ENCODE results near the gene ARHGAP40.

Gene ARHGAP40

GRCh38 chr20:38629979-38630378 lies 28.4 kb downstream of the ARHGAP40 start:
- Histone ChIP-seq H3K79me1 (ENCODE audit: low read depth, low read length) (peaks cover 2% of the 10 kb centered on the region), H2BK5ac (ENCODE audit: low read length) (no peak overlapping the region), H2AFZ (ENCODE audit: low read length) (no peak overlapping the region), H3K23ac (ENCODE audit: low read depth, low read length, poor library complexity) (no peak overlapping the region), H2AK5ac (ENCODE audit: low read depth, low read length) (no peak overlapping the region), H3K9ac (ENCODE audit: low read depth, low read length, poor library complexity) (no peak overlapping the region), H3K9me3 (replicated peaks in 1 of 2; ENCODE audit: control insufficient read depth in 2 of 2, insufficient read depth in 1 of 2, low read depth in 1 of 2, low read length in 2 of 2) (peaks cover 0 to 3% of the 10 kb centered on the region in 2 donors), H2BK120ac (ENCODE audit: low read depth, low read length) (no peak overlapping the region), H4K91ac (ENCODE audit: low read depth, low read length, poor library complexity) (no peak overlapping the region), H3K4me1 (ENCODE audit: control insufficient read depth in 2 of 2, insufficient read depth in 1 of 2, low read depth in 1 of 2, low read length in 2 of 2) (no peaks in the 10 kb centered on the region), H3K4ac (ENCODE audit: low read length) (no peak overlapping the region), H2BK12ac (ENCODE audit: low read length) (no peak overlapping the region), H3K4me2 (ENCODE audit: insufficient read depth, low read length, poor library complexity, severe bottlenecking) (no peak overlapping the region), H3K36me3 (replicated peaks in 1 of 2; ENCODE audit: control insufficient read depth in 2 of 2, insufficient read depth in 2 of 2, low read length in 2 of 2) (no peaks in the 10 kb centered on the region), H3K18ac (ENCODE audit: low read length) (no peak overlapping the region), H4K8ac (ENCODE audit: low read depth, low read length) (no peak overlapping the region), H3K27ac (replicated peaks; ENCODE audit: low read length) (no peak overlapping the region), H3K4me3 (ENCODE audit: low read length in 2 of 2) (no peak overlapping the region), H2BK15ac (ENCODE audit: low read length) (no peak overlapping the region), H3K27me3 (ENCODE audit: control insufficient read depth in 3 of 3, insufficient read depth in 3 of 3, low read depth in 1 of 3, low read length in 3 of 3) (peaks cover 0 to 12% (median 0%) of the 10 kb centered on the region in 3 experiments), H3K14ac (ENCODE audit: low read length) (no peak overlapping the region)
- WGBS, 2 donors (ENCODE audit: extremely low coverage in 2 of 2, insufficient read length in 2 of 2, insufficient replicate concordance in 1 of 2) = no CpG with 5 or more reads among the region's 1 CpG
- DNase-seq (ENCODE audit: low spot score) = no peak

- Histone ChIP-seq H3K79me1 (ENCODE audit: low read depth, low read length) (peaks cover 2% of the 10 kb centered on the region), H3K4me3 (ENCODE audit: low read length in 2 of 2) (no peak overlapping the region), H4K8ac (ENCODE audit: low read depth, low read length) (no peak overlapping the region), H3K9ac (ENCODE audit: low read depth, low read length, poor library complexity) (no peak overlapping the region), H2BK15ac (ENCODE audit: low read length) (no peak overlapping the region), H3K27me3 (ENCODE audit: control insufficient read depth in 3 of 3, insufficient read depth in 3 of 3, low read depth in 1 of 3, low read length in 3 of 3) (peaks cover 0 to 12% (median 0%) of the 10 kb centered on the region in 3 experiments), H3K4me1 (ENCODE audit: control insufficient read depth in 2 of 2, insufficient read depth in 1 of 2, low read depth in 1 of 2, low read length in 2 of 2) (peaks cover 0 to under 1% of the 10 kb centered on the region in 2 donors), H3K36me3 (replicated peaks in 1 of 2; ENCODE audit: control insufficient read depth in 2 of 2, insufficient read depth in 2 of 2, low read length in 2 of 2) (no peaks in the 10 kb centered on the region), H4K91ac (ENCODE audit: low read depth, low read length, poor library complexity) (no peak overlapping the region), H3K4me2 (ENCODE audit: insufficient read depth, low read length, poor library complexity, severe bottlenecking) (no peak overlapping the region), H3K9me3 (replicated peaks in 1 of 2; ENCODE audit: control insufficient read depth in 2 of 2, insufficient read depth in 1 of 2, low read depth in 1 of 2, low read length in 2 of 2) (peaks cover 0 to 4% of the 10 kb centered on the region in 2 donors), H3K18ac (ENCODE audit: low read length) (no peak overlapping the region), H3K27ac (replicated peaks; ENCODE audit: low read length) (no peak overlapping the region), H2BK12ac (ENCODE audit: low read length) (no peak overlapping the region), H3K14ac (ENCODE audit: low read length) (no peak overlapping the region), H3K23ac (ENCODE audit: low read depth, low read length, poor library complexity) (no peak overlapping the region), H3K4ac (ENCODE audit: low read length) (no peak overlapping the region), H2AK5ac (ENCODE audit: low read depth, low read length) (no peak overlapping the region), H2BK120ac (ENCODE audit: low read depth, low read length) (no peak overlapping the region), H2AFZ (ENCODE audit: low read length) (no peak overlapping the region), H2BK5ac (ENCODE audit: low read length) (no peak overlapping the region)
- no peak for DNase-seq (ENCODE audit: low spot score)
- no CpG with 5 or more reads among the region's 6 CpGs for WGBS, 2 donors (ENCODE audit: extremely low coverage in 2 of 2, insufficient read length in 2 of 2, insufficient replicate concordance in 1 of 2)
Measured at GRCh38 chr20:38630727-38631126, 29.1 kb downstream of the ARHGAP40 start.

GRCh38 chr20:38631155-38632022 lies 29.8 kb downstream of the ARHGAP40 start:
- no peak overlapping the region for H3K14ac ChIP-seq (ENCODE audit: low read length)
- H3K27ac ChIP-seq (replicated peaks; ENCODE audit: low read length) = no peak overlapping the region
- no peak overlapping the region for H2BK12ac ChIP-seq (ENCODE audit: low read length)
- peaks cover 0 to 12% (median 0%) of the 10 kb centered on the region in 3 experiments for H3K27me3 ChIP-seq (ENCODE audit: control insufficient read depth in 3 of 3, insufficient read depth in 3 of 3, low read depth in 1 of 3, low read length in 3 of 3)
- no peak overlapping the region for H3K18ac ChIP-seq (ENCODE audit: low read length)
- peaks cover 2% of the 10 kb centered on the region for H3K79me1 ChIP-seq (ENCODE audit: low read depth, low read length)
- no peak for DNase-seq (ENCODE audit: low spot score)
- no peak overlapping the region for H3K4me2 ChIP-seq (ENCODE audit: insufficient read depth, low read length, poor library complexity, severe bottlenecking)
- H3K9ac ChIP-seq (ENCODE audit: low read depth, low read length, poor library complexity) = no peak overlapping the region
- H2BK15ac ChIP-seq (ENCODE audit: low read length) = no peak overlapping the region
- H2AFZ ChIP-seq (ENCODE audit: low read length) = no peak overlapping the region
- no peak overlapping the region for H3K4me3 ChIP-seq (ENCODE audit: low read length in 2 of 2)
- WGBS, 2 donors (ENCODE audit: extremely low coverage in 2 of 2, insufficient read length in 2 of 2, insufficient replicate concordance in 1 of 2) = no CpG with 5 or more reads among the region's 5 CpGs
- H3K9me3 ChIP-seq (replicated peaks in 1 of 2; ENCODE audit: control insufficient read depth in 2 of 2, insufficient read depth in 1 of 2, low read depth in 1 of 2, low read length in 2 of 2) = peaks cover 0 to 6% of the 10 kb centered on the region in 2 donors
- no peak overlapping the region for H4K91ac ChIP-seq (ENCODE audit: low read depth, low read length, poor library complexity)
- H3K4ac ChIP-seq (ENCODE audit: low read length) = no peak overlapping the region
- H3K4me1 ChIP-seq (ENCODE audit: control insufficient read depth in 2 of 2, insufficient read depth in 1 of 2, low read depth in 1 of 2, low read length in 2 of 2) = peaks cover 0 to 3% of the 10 kb centered on the region in 2 donors
- no peak overlapping the region for H2BK5ac ChIP-seq (ENCODE audit: low read length)
- H2AK5ac ChIP-seq (ENCODE audit: low read depth, low read length) = no peak overlapping the region
- H3K23ac ChIP-seq (ENCODE audit: low read depth, low read length, poor library complexity) = no peak overlapping the region
- no peak overlapping the region for H4K8ac ChIP-seq (ENCODE audit: low read depth, low read length)
- no peaks in the 10 kb centered on the region for H3K36me3 ChIP-seq (replicated peaks in 1 of 2; ENCODE audit: control insufficient read depth in 2 of 2, insufficient read depth in 2 of 2, low read length in 2 of 2)
- H2BK120ac ChIP-seq (ENCODE audit: low read depth, low read length) = no peak overlapping the region

GRCh38 chr20:38633577-38634093 lies 32.0 kb downstream of the ARHGAP40 start:
- H4K91ac ChIP-seq (ENCODE audit: low read depth, low read length, poor library complexity) = no peak overlapping the region
- no CpG with 5 or more reads among the region's 13 CpGs for WGBS, 2 donors (ENCODE audit: extremely low coverage in 2 of 2, insufficient read length in 2 of 2, insufficient replicate concordance in 1 of 2)
- peak; percentile 66 for DNase-seq (ENCODE audit: low spot score)
- H2BK5ac ChIP-seq (ENCODE audit: low read length) = no peak overlapping the region
- H2AK5ac ChIP-seq (ENCODE audit: low read depth, low read length) = no peak overlapping the region
- peak overlapping the region; percentile 58 for H2BK15ac ChIP-seq (ENCODE audit: low read length)
- H3K9me3 ChIP-seq (replicated peaks in 1 of 2; ENCODE audit: control insufficient read depth in 2 of 2, insufficient read depth in 1 of 2, low read depth in 1 of 2, low read length in 2 of 2) = peaks cover 0 to 3% of the 10 kb centered on the region in 2 donors
- no peak overlapping the region for H3K23ac ChIP-seq (ENCODE audit: low read depth, low read length, poor library complexity)
- H2AFZ ChIP-seq (ENCODE audit: low read length) = peak overlapping the region; percentile 51
- no peak overlapping the region for H2BK12ac ChIP-seq (ENCODE audit: low read length)
- no peak overlapping the region for H3K9ac ChIP-seq (ENCODE audit: low read depth, low read length, poor library complexity)
- H3K4ac ChIP-seq (ENCODE audit: low read length) = no peak overlapping the region
- H4K8ac ChIP-seq (ENCODE audit: low read depth, low read length) = no peak overlapping the region
- peaks cover 0 to 8% (median 0%) of the 10 kb centered on the region in 3 experiments for H3K27me3 ChIP-seq (ENCODE audit: control insufficient read depth in 3 of 3, insufficient read depth in 3 of 3, low read depth in 1 of 3, low read length in 3 of 3)
- H3K36me3 ChIP-seq (replicated peaks in 1 of 2; ENCODE audit: control insufficient read depth in 2 of 2, insufficient read depth in 2 of 2, low read length in 2 of 2) = no peaks in the 10 kb centered on the region
- H3K4me2 ChIP-seq (ENCODE audit: insufficient read depth, low read length, poor library complexity, severe bottlenecking) = no peak overlapping the region
- no peak overlapping the region for H3K14ac ChIP-seq (ENCODE audit: low read length)
- no peak overlapping the region for H3K4me3 ChIP-seq (ENCODE audit: low read length in 2 of 2)
- H3K18ac ChIP-seq (ENCODE audit: low read length) = no peak overlapping the region
- peaks cover 0 to 3% of the 10 kb centered on the region in 2 donors for H3K4me1 ChIP-seq (ENCODE audit: control insufficient read depth in 2 of 2, insufficient read depth in 1 of 2, low read depth in 1 of 2, low read length in 2 of 2)
- no peak overlapping the region for H2BK120ac ChIP-seq (ENCODE audit: low read depth, low read length)
- no peaks in the 10 kb centered on the region for H3K79me1 ChIP-seq (ENCODE audit: low read depth, low read length)
- no peak overlapping the region for H3K27ac ChIP-seq (replicated peaks; ENCODE audit: low read length)

All from neuronal stem cell (in vitro differentiated cells).